Mucosa of descending colon (tissue), 3 donors: ENCODE results near the gene DHX15. TPM values are rescaled to one million over a fixed set of nuclear protein-coding genes. Genes with fewer than 3 reads are reported as not detected.

Experiments
- ATAC-seq: fragments of 200-7000 bp; cut with Tn5 transposase; one replicate; pipeline ENCODE4 v1.9.1; 2020; ENCODE audit warnings: mild to moderate bottlenecking, moderate library complexity
- DNase-seq, 3 donors: peaks; one replicate each; pipeline ENCODE4 v3.0.0-alpha.2; 2020
- H3K36me3 ChIP-seq: fragments of 200-600 bp; one replicate; pipeline ENCODE4 v1.8.0; 2021; ENCODE audit warnings: low read depth, mild to moderate bottlenecking
- H3K4me1 ChIP-seq: fragments of 200-600 bp; one replicate; pipeline ENCODE4 v1.8.0; 2021; ENCODE audit warnings: low read depth, mild to moderate bottlenecking
- H3K4me3 ChIP-seq: fragments of 200-600 bp; one replicate; pipeline ENCODE4 v1.8.0; 2021; ENCODE audit warnings: mild to moderate bottlenecking
- H3K9me3 ChIP-seq: fragments of 200-600 bp; one replicate; pipeline ENCODE4 v1.8.0; 2021; ENCODE audit warnings: mild to moderate bottlenecking
- CTCF ChIP-seq: fragments of 200-600 bp; IDR thresholded peaks from one replicate; pipeline ENCODE4 v1.8.0; 2022; ENCODE audit warnings: antibody characterized with exemption, mild to moderate bottlenecking
- intact Hi-C, 2 donors: fragments of 100-400 bp; cut with DNase I in 1 of 2; cut with micrococcal nuclease in 1 of 2; formaldehyde crosslinking; loops; one replicate each; pipeline versions ENCODE4 v1.11.0 to v1.11.1; 2022; cut with DNase I, micrococcal nuclease
- total RNA-seq, 3 donors: library from RNA; stranded (reverse); fragmentation: NEBNext Ultra II Directional in 2 of 3; extraction: Animal tissue kit (Norgen Biotek cat#: 25700) in 2 of 3; gene quantifications; one replicate each; pipeline versions ENCODE4 v1.2.1 to v1.2.4, GENCODE V29; 2021 to 2023
- donor health status: DM: no; HTN: no; CAD: no; lungs with moderate emphysema.
- donor health status: DM: no; HTN: no; CAD: no.
- donor health status: DM: no; HTN: yes; CAD: no.

DHX15 gene
- total RNA-seq, 3 donors from 2014 or later, result 118 to 136 (median 135) TPM

DNA sequence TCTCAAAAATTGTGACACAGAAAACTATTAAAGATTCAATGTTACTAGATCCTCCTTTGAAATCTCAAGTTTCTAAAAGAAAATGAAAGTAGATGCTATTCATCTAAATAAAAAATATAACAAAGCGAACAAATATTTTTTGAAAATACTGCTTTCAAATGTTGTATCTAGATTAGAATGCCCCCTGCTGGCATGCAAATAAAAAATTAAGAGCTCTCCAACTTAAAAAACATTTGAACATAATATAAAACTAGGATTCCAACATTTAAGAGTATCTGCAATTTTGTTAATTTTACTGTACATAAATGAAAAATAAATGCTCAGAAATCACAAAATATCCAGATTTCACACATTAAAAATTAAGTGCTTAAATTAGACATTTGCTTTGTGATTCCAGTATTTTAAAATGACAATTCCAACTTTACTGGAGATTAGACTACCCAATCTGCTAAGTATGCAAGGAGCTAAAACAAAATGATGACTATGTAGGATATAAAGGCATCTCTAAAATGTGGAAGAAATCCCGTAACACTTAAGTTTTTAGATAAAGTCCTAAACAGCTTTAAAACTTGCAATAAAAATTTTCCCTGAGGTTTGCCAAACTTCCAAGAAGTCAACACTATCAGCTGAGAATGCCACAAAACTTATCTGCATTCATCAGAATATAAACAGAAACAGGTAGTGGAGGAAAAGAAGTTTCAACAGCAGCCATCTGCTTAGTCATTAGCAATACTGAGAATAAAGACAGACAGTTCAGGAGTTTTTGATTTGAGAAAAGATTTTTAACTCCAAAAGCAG lies 32.7 kb downstream of the DHX15 start:
- intact Hi-C loops, result no loop called here
- peak; percentile 22 for TF ChIP-seq CTCF
- DNase-seq, result no peak
- H3K9me3 ChIP-seq, result no peaks in the 10 kb centered on the region
- no peak overlapping the region for H3K4me3 ChIP-seq
- ATAC-seq, result no peak
- no peaks in the 10 kb centered on the region for H3K36me3 ChIP-seq
- H3K4me1 ChIP-seq, result peaks cover 3% of the 10 kb centered on the region

DNA sequence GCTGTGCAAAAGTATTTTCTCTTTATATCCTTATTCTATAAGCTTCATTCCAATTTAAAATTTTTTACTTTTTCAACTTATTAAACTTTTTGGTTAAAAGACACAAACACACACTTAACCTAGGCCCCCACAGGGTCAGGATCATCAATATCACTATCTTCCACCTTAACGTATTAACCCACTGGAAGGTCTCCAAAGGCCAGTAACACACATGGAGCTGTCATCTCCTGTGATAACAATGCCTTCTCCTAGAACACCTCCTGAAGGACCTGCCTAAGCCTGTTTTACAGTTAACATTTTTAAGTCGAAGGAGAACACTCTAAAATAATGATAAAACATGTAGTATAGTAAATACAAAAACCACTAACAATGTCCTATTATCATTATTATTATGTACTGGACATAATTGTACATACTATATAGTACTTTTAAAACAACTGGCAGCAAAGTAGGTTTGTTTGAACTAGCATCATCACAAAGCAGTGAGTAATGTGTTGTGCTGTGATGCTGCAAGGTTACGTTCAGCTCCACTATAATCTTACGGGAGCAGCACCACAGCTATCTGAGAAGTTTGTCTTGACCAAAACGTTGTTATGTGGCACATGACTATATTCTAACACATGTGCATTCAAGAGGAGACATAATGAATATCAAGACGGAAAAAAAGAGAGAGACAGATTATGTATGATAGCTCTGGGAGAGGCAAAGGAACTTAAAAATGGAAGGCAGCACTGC lies 33.7 kb downstream of the DHX15 start:
- TF ChIP-seq CTCF, result no peak
- intact Hi-C loops, result no loop called here
- peak; percentile 19 for ATAC-seq

DNA sequence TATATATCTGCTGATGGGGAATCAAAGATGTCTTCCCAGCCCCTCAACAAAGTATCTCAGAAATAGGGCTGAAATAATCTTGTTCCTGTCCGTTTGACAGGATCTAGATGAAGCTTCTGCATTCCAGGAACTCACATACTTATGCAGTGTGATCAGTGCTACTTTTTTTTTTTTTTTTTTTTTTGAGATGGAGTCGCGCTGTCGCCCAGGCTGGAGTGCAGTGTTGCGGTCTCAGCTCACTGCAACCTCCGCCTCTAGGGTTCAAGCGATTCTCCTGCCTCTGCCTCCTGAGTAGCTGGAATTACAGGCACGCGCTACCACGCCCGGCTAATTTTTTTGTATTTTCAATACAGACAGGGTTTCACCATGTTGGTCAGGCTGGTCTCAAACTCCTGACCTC lies 36.4 kb downstream of the DHX15 start:
- intact Hi-C loops, result no loop called here
- H3K9me3 ChIP-seq, result no peaks in the 10 kb centered on the region
- H3K4me1 ChIP-seq, result no peaks in the 10 kb centered on the region
- TF ChIP-seq CTCF, result no peak
- no peak for DNase-seq
- no peaks in the 10 kb centered on the region for H3K36me3 ChIP-seq
- ATAC-seq, result no peak
- H3K4me3 ChIP-seq, result no peak overlapping the region

More for the DNA sequence above, 33.7 kb downstream of the DHX15 start:
- Histone ChIP-seq H3K36me3 (no peaks in the 10 kb centered on the region), H3K9me3 (no peaks in the 10 kb centered on the region), H3K4me3 (no peak overlapping the region), H3K4me1 (peaks cover 2% of the 10 kb centered on the region)
- no peak for DNase-seq

- Histone ChIP-seq H3K36me3 (no peaks in the 10 kb centered on the region), H3K4me1 (no peaks in the 10 kb centered on the region), H3K9me3 (no peaks in the 10 kb centered on the region), H3K4me3 (no peak overlapping the region)
- TF ChIP-seq CTCF, result no peak
- intact Hi-C loops, result no loop called here
- DNase-seq (no peak), ATAC-seq (no peak)
Measured at GRCh38 chr4:24544208-24544988, 40.0 kb downstream of the DHX15 start.

- H3K4me1 ChIP-seq, result no peaks in the 10 kb centered on the region
Measured at GRCh38 chr4:24537025-24537424, 47.3 kb downstream of the DHX15 start.

More at GRCh38 chr4:24537025-24537424, 47.3 kb downstream of the DHX15 start:
- intact Hi-C loops, result no loop called here
- DNase-seq (no peak), ATAC-seq (peak; percentile 31)
- H3K9me3 ChIP-seq, result no peaks in the 10 kb centered on the region
- TF ChIP-seq CTCF, result no peak
- H3K36me3 ChIP-seq, result no peaks in the 10 kb centered on the region
- H3K4me3 ChIP-seq, result no peak overlapping the region
